HCT116 (cell line): Measurements from ENCODE around the gene PRKCH. TPM values are rescaled to one million over a fixed set of nuclear protein-coding genes. Genes with fewer than 3 reads are reported as not detected.

Source experiments
- ATAC-seq: fragments of 200-7000 bp; cut with Tn5 transposase; 2 replicates; pipeline ENCODE4 v1.9.1; 2020; ENCODE audit warnings: mild to moderate bottlenecking, moderate library complexity
- BruUV-seq: library from RNA; stranded (reverse); fragments of 400-500 nt; replicated peaks from 2 replicates; lab custom pipeline; 2021; lab: Mats Ljungman, UMichigan
- CTCF ChIA-PET: fragments of 300-600 bp; sonication (Branson Sonifier 250); formaldehyde crosslinking; loops from one replicate; lab custom pipeline; 2021; ENCODE audit warnings: antibody characterized with exemption; lab: Charles Lee
- POLR2A ChIA-PET: fragments of 300-600, 350-600 bp; sonication (Branson Sonifier 250); formaldehyde crosslinking; loops from one replicate; lab custom pipeline; 2021; ENCODE audit warnings: antibody characterized with exemption; lab: Charles Lee
- RAD21 ChIA-PET, 2 experiments: fragments of 300-600 bp; sonication (Branson Sonifier 250); formaldehyde crosslinking; loops; one replicate each; lab custom pipeline; 2023; ENCODE audit warnings: low total read pairs in 2 of 2; ENCODE audit not compliant: uncharacterized antibody in 2 of 2, unreplicated experiment in 2 of 2, low non-redundant PET in 1 of 2; lab: Charles Lee
- DNase-seq: peaks from one replicate; pipeline ENCODE4 v3.0.0-alpha.2; 2010; ENCODE audit warnings: low read depth, low spot score
- H2AFZ ChIP-seq: fragments of 200-600 bp; shearing (Covaris generic), sonication (generic); 2 replicates; pipeline ENCODE4 v1.6.1; 2017; ENCODE audit warnings: low read depth, mixed run types, mixed read lengths, antibody characterized with exemption, low read length; ENCODE audit not compliant: poor library complexity, severe bottlenecking
- H3K27ac ChIP-seq: 2 replicates; pipeline ENCODE4 v1.5.1; 2012; ENCODE audit warnings: low read depth, low read length
- H3K27me3 ChIP-seq: fragments of 200-600 bp; sonication (generic); 2 replicates; pipeline ENCODE4 v1.6.1; 2016; ENCODE audit warnings: mixed run types, low read length, mixed read lengths; ENCODE audit not compliant: insufficient read depth
- H3K36me3 ChIP-seq, 2 experiments: fragments of 200-500 bp in 1 of 2; fragments of 200-600 bp in 1 of 2; sonication (Bioruptor generic) in 1 of 2; sonication (generic) in 1 of 2; 2 replicates each; pipeline versions ENCODE4 v1.5.1 to v1.6.1; 2014 to 2016; ENCODE audit warnings: low read length in 2 of 2, inconsistent platforms in 1 of 2, mixed read lengths in 1 of 2, mixed run types in 1 of 2; ENCODE audit not compliant: insufficient read depth in 2 of 2, control insufficient read depth in 1 of 2
- H3K4me1 ChIP-seq, 2 experiments: fragments of 200-600 bp in 1 of 2; sonication (generic) in 1 of 2; 2 replicates each; pipeline versions ENCODE4 v1.5.1 to v1.6.1; 2012 to 2017; ENCODE audit warnings: low read length in 2 of 2, inconsistent platforms in 1 of 2, mild to moderate bottlenecking in 1 of 2, mixed read lengths in 1 of 2, mixed run types in 1 of 2, moderate library complexity in 1 of 2; ENCODE audit not compliant: insufficient read depth in 2 of 2, control insufficient read depth in 1 of 2
- H3K4me2 ChIP-seq: fragments of 200-600 bp; sonication (generic); 2 replicates; pipeline ENCODE4 v1.6.1; 2017; ENCODE audit warnings: mixed run types, low read length, mixed read lengths
- H3K4me3 ChIP-seq, 2 experiments: fragments of 200-600 bp in 1 of 2; sonication (generic) in 1 of 2; replicated peaks in 1 of 2; 2 replicates each; pipeline ENCODE4 v1.5.1; 2011 to 2016; ENCODE audit warnings: low read length in 2 of 2, control low read depth in 1 of 2, low read depth in 1 of 2, mild to moderate bottlenecking in 1 of 2, mixed read lengths in 1 of 2, mixed run types in 1 of 2
- H3K79me2 ChIP-seq: fragments of 200-600 bp; sonication (generic); 2 replicates; pipeline ENCODE4 v1.6.1; 2017; ENCODE audit warnings: mild to moderate bottlenecking, mixed run types, low read length, moderate library complexity, mixed read lengths; ENCODE audit not compliant: insufficient read depth
- H3K9ac ChIP-seq: fragments of 200-600 bp; sonication (generic); 2 replicates; pipeline ENCODE4 v1.6.1; 2016; ENCODE audit warnings: low read length, mixed read lengths
- H3K9me2 ChIP-seq: fragments of 200-600 bp; sonication (generic), shearing (Covaris generic); 2 replicates; pipeline ENCODE4 v1.6.1; 2017; ENCODE audit warnings: mixed run types, mild to moderate bottlenecking, moderate library complexity; ENCODE audit not compliant: insufficient read depth
- H3K9me3 ChIP-seq, 2 experiments: fragments of 200-500 bp in 1 of 2; fragments of 200-600 bp in 1 of 2; sonication (Bioruptor generic) in 1 of 2; sonication (generic) in 1 of 2; 2 replicates each; pipeline ENCODE4 v1.6.1; 2014 to 2017; ENCODE audit warnings: low read length in 2 of 2, mixed read lengths in 2 of 2, inconsistent platforms in 1 of 2, low read depth in 1 of 2, mild to moderate bottlenecking in 1 of 2, mixed run types in 1 of 2, moderate library complexity in 1 of 2; ENCODE audit not compliant: control insufficient read depth in 1 of 2, insufficient read depth in 1 of 2
- H4K20me1 ChIP-seq: fragments of 200-600 bp; sonication (generic), shearing (Covaris generic); 2 replicates; pipeline ENCODE4 v1.6.1; 2017; ENCODE audit warnings: mixed run types, mild to moderate bottlenecking, moderate library complexity; ENCODE audit not compliant: insufficient read depth
- CBX3 ChIP-seq: IDR thresholded peaks from 2 replicates; pipeline ENCODE4 v1.6.1; 2012; ENCODE audit warnings: low read depth
- CTCF ChIP-seq, 3 experiments: fragments of 200-600 bp in 1 of 3; sonication (generic) in 1 of 3; IDR thresholded peaks in 2 of 3; conservative IDR thresholded peaks in 1 of 3; 2 replicates each; pipeline ENCODE4 v1.5.1; 2012 to 2017; ENCODE audit warnings: low read depth in 2 of 3, low read length in 2 of 3, antibody characterized with exemption in 1 of 3, borderline replicate concordance in 1 of 3, control low read depth in 1 of 3, mild to moderate bottlenecking in 1 of 3, mixed read lengths in 1 of 3, mixed run types in 1 of 3, moderate library complexity in 1 of 3; ENCODE audit not compliant: insufficient read depth in 1 of 3
- ELF1 ChIP-seq: IDR thresholded peaks from 2 replicates; pipeline ENCODE4 v1.6.1; 2012; ENCODE audit warnings: low read depth, borderline replicate concordance
- EZH2 ChIP-seq: fragments of 200-600 bp; sonication (generic); IDR thresholded peaks from 2 replicates; pipeline ENCODE4 v1.6.1; 2017; ENCODE audit warnings: antibody characterized with exemption, mixed run types
- EZH2phosphoT487 ChIP-seq: fragments of 200-600 bp; IDR thresholded peaks from 2 replicates; pipeline ENCODE4 v1.6.1; 2018; ENCODE audit warnings: antibody characterized with exemption, borderline replicate concordance
- POLR2A ChIP-seq: IDR thresholded peaks from 2 replicates; pipeline ENCODE4 v1.7.0; 2011; ENCODE audit warnings: borderline replicate concordance; ENCODE audit not compliant: insufficient read depth, insufficient read length; ENCODE audit errors: extremely low read depth
- POLR2AphosphoS5 ChIP-seq: IDR thresholded peaks from 2 replicates; pipeline ENCODE4 v1.6.1; 2011; ENCODE audit warnings: mild to moderate bottlenecking, low read depth, low read length, moderate library complexity
- SRF ChIP-seq: IDR thresholded peaks from 2 replicates; pipeline ENCODE4 v1.6.1; 2012; ENCODE audit warnings: low read depth
- TCF7L2 ChIP-seq: IDR thresholded peaks from 2 replicates; pipeline ENCODE4 v1.7.0; 2011; ENCODE audit warnings: borderline replicate concordance, inconsistent platforms; ENCODE audit not compliant: insufficient read depth, insufficient read length; ENCODE audit errors: extremely low read depth
- YY1 ChIP-seq: IDR thresholded peaks from 2 replicates; pipeline ENCODE4 v1.6.1; 2011; ENCODE audit warnings: low read length, low read depth, moderate library complexity, mild to moderate bottlenecking; ENCODE audit not compliant: insufficient replicate concordance; ENCODE audit errors: extremely low read depth
- intact Hi-C: fragments of 100-400 bp; cut with micrococcal nuclease; formaldehyde crosslinking; loops from 2 replicates; pipeline ENCODE4 v1.10.0; 2022
- total RNA-seq: library from RNA; stranded (reverse); gene quantifications from one replicate; pipeline ENCODE4 v1.2.1, GENCODE V29; 2021; ENCODE audit not compliant: unreplicated experiment

The PRKCH gene
- total RNA-seq, 1 experiment from 2014 or later, result 16.6 TPM

GRCh38 chr14:61325166-61325565, 3.8 kb downstream of the PRKCH start:
- Histone ChIP-seq H3K9ac (no peak overlapping the region), H3K27me3 (no peaks in the 10 kb centered on the region), H4K20me1 (no peaks in the 10 kb centered on the region), H3K4me2 (no peak overlapping the region), H3K36me3 (no peaks in the 10 kb centered on the region), H3K9me2 (no peaks in the 10 kb centered on the region), H3K4me3 (no peak overlapping the region), H2AFZ (no peak overlapping the region), H3K9me3 (no peaks in the 10 kb centered on the region; a peak in 1 of 4 replicates), H3K4me1 (peaks cover 10 to 34% of the 10 kb centered on the region in 2 experiments; a peak in 3 of 4 replicates), H3K27ac (no peak overlapping the region), H3K79me2 (peaks cover 9% of the 10 kb centered on the region)
- no peak for DNase-seq
- ChIA-PET POLR2A (no interaction called here), CTCF (no interaction called here), RAD21 (no interaction called here)
- BruUV-seq, result no TSS peak
- TF ChIP-seq EZH2 (no peak), ELF1 (no peak), YY1 (no peak), SRF (no peak), POLR2AphosphoS5 (no peak), CTCF (IDR thresholded peaks at IDR 0.05 in 2 of 3, conservative IDR thresholded peaks at IDR 0.05 in 1 of 3; ENCODE audit: borderline replicate concordance in 1 of 3, insufficient read depth in 1 of 3, low read depth in 2 of 3, low read length in 2 of 3) (no peak)
- ATAC-seq, result no peak
- intact Hi-C loops, result no loop called here

- Histone ChIP-seq H4K20me1 (no peaks in the 10 kb centered on the region), H3K9me2 (no peaks in the 10 kb centered on the region), H3K79me2 (peaks cover 9% of the 10 kb centered on the region), H3K4me3 (no peak overlapping the region), H3K27me3 (no peaks in the 10 kb centered on the region), H3K27ac (no peak overlapping the region), H3K9me3 (no peaks in the 10 kb centered on the region; a peak in 1 of 4 replicates), H3K36me3 (no peaks in the 10 kb centered on the region), H3K9ac (no peak overlapping the region), H3K4me1 (peaks cover 10 to 26% of the 10 kb centered on the region in 2 experiments; a peak in 3 of 4 replicates), H3K4me2 (peak overlapping the region; percentile 31; the same call in 1 of the 2 replicates), H2AFZ (no peak overlapping the region)
- ChIA-PET POLR2A (no interaction called here), CTCF (no interaction called here), RAD21 (no interaction called here)
- ATAC-seq (no peak), DNase-seq (no peak)
- TF ChIP-seq CBX3 (0 out of 2 replicates have a peak, but pooled peaks have one; percentile 0), TCF7L2 (no peak), POLR2A (no peak), EZH2phosphoT487 (no peak)
- no TSS peak for BruUV-seq
- intact Hi-C loops, result no loop called here
These were observed 4.8 kb downstream of the PRKCH start for GRCh38 chr14:61326146-61326545.
